H1 (cell line): ENCODE measurements around the gene USP9Y. TPM values are rescaled to one million over a fixed set of nuclear protein-coding genes. Genes with fewer than 3 reads are reported as not detected.
A peak's percentile ranks its signal among the peaks of the same experiment; 100 is the strongest.

Source experiments
- CTCF ChIA-PET: fragments of 300-600 bp; sonication (Branson Sonifier 250); formaldehyde crosslinking; loops from one replicate; lab custom pipeline; 2021; ENCODE audit not compliant: partially characterized antibody; lab: Charles Lee
- POLR2A ChIA-PET: fragments of 300-600 bp; sonication (Branson Sonifier 250); formaldehyde crosslinking; loops from one replicate; lab custom pipeline; 2021; ENCODE audit warnings: inconsistent platforms; ENCODE audit not compliant: partially characterized antibody; lab: Charles Lee
- DNase-seq, 2 experiments: peaks; one replicate each; pipeline versions ENCODE4 v3.0.0 to v3.0.0-alpha.2; 2010 to 2022; ENCODE audit warnings: low spot score in 2 of 2, low read depth in 1 of 2, mixed read lengths in 1 of 2
- FAIRE-seq: peaks from 2 replicates; lab custom pipeline; 2011; peaks lifted over from hg19 to GRCh38; lab: Jason Lieb, UNC
- H2AFZ ChIP-seq: 2 replicates; pipeline ENCODE4 v1.8.1; 2012; ENCODE audit warnings: low read length, inconsistent platforms
- H2AK5ac ChIP-seq: 2 replicates; pipeline ENCODE4 v1.6.1; 2013; ENCODE audit warnings: low read depth, low read length
- H2BK120ac ChIP-seq: replicated peaks from 2 replicates; pipeline ENCODE3; 2013; ENCODE audit warnings: low read depth, low read length, inconsistent platforms
- H2BK12ac ChIP-seq: 2 replicates; pipeline ENCODE4 v1.6.1; 2013; ENCODE audit warnings: low read depth, low read length
- H2BK15ac ChIP-seq: 2 replicates; pipeline ENCODE4 v1.6.1; 2013; ENCODE audit warnings: low read length
- H2BK20ac ChIP-seq: 2 replicates; pipeline ENCODE4 v1.6.1; 2013; ENCODE audit warnings: low read length
- H2BK5ac ChIP-seq: 2 replicates; pipeline ENCODE4 v1.6.1; 2013; ENCODE audit warnings: low read depth, low read length
- H3K14ac ChIP-seq: 2 replicates; pipeline ENCODE4 v1.6.1; 2013; ENCODE audit warnings: inconsistent platforms; ENCODE audit not compliant: insufficient read length
- H3K18ac ChIP-seq: 2 replicates; pipeline ENCODE4 v1.6.1; 2013; ENCODE audit warnings: low read length; ENCODE audit errors: extremely low read depth
- H3K23ac ChIP-seq: 2 replicates; pipeline ENCODE4 v1.6.1; 2013; ENCODE audit warnings: inconsistent platforms; ENCODE audit not compliant: insufficient read length
- H3K23me2 ChIP-seq: 2 replicates; pipeline ENCODE4 v1.6.1; 2013; ENCODE audit warnings: low read depth, low read length
- H3K27ac ChIP-seq: 2 replicates; pipeline ENCODE4 v1.6.1; 2011; ENCODE audit warnings: low read depth, low read length, inconsistent platforms
- H3K27me3 ChIP-seq, 4 experiments: replicated peaks in 1 of 4; 1 replicate in 1 of 4; 2 replicates in 3 of 4; pipeline versions ENCODE4 v1.6.1 to v1.8.1; 2011 to 2013; ENCODE audit warnings: low read length in 3 of 4, mild to moderate bottlenecking in 3 of 4, inconsistent platforms in 2 of 4, mixed read lengths in 2 of 4, moderate library complexity in 1 of 4; ENCODE audit not compliant: control insufficient read depth in 3 of 4, insufficient read depth in 3 of 4; ENCODE audit errors: extremely low read depth in 1 of 4
- H3K36me3 ChIP-seq, 4 experiments: 2 replicates each; pipeline versions ENCODE4 v1.6.1 to v1.8.1; 2011 to 2013; ENCODE audit warnings: mild to moderate bottlenecking in 4 of 4, low read length in 3 of 4, moderate library complexity in 2 of 4, control low read depth in 1 of 4, inconsistent platforms in 1 of 4; ENCODE audit not compliant: insufficient read depth in 4 of 4, control insufficient read depth in 2 of 4
- H3K4ac ChIP-seq: replicated peaks from 2 replicates; pipeline ENCODE3; 2013; ENCODE audit warnings: low read length, low read depth, mixed read lengths, inconsistent platforms; ENCODE audit not compliant: insufficient read length
- H3K4me1 ChIP-seq, 4 experiments: replicated peaks in 1 of 4; 1 replicate in 1 of 4; 2 replicates in 3 of 4; pipeline versions ENCODE4 v1.6.1 to v1.8.1; 2011 to 2013; ENCODE audit warnings: low read length in 3 of 4, inconsistent platforms in 2 of 4, mixed read lengths in 1 of 4; ENCODE audit not compliant: insufficient read depth in 4 of 4, control insufficient read depth in 3 of 4
- H3K4me2 ChIP-seq, 2 experiments: 2 replicates each; pipeline versions ENCODE4 v1.6.1 to v1.8.1; 2011 to 2013; ENCODE audit warnings: low read depth in 2 of 2, low read length in 2 of 2, control low read depth in 1 of 2, inconsistent platforms in 1 of 2, mild to moderate bottlenecking in 1 of 2; ENCODE audit not compliant: insufficient read depth in 1 of 2
- H3K4me3 ChIP-seq, 4 experiments: fragments of 200-600, 300-600 bp in 1 of 4; sonication (generic), shearing (Covaris generic), sonication (Bioruptor Twin) in 1 of 4; 2 replicates each; pipeline versions ENCODE4 v1.5.1 to v1.8.1; 2011 to 2016; ENCODE audit warnings: low read length in 4 of 4, low read depth in 3 of 4, control low read depth in 2 of 4, inconsistent platforms in 2 of 4, mild to moderate bottlenecking in 2 of 4, mixed read lengths in 1 of 4, moderate library complexity in 1 of 4; ENCODE audit not compliant: insufficient read depth in 2 of 4; ENCODE audit errors: extremely low read depth in 1 of 4
- H3K56ac ChIP-seq: replicated peaks from 2 replicates; pipeline ENCODE3; 2013; ENCODE audit warnings: low read depth, mild to moderate bottlenecking, mixed read lengths, low read length, inconsistent platforms; ENCODE audit not compliant: insufficient read length
- H3K79me1 ChIP-seq: 2 replicates; pipeline ENCODE4 v1.6.1; 2013; ENCODE audit warnings: low read depth, low read length, control low read depth
- H3K79me2 ChIP-seq, 2 experiments: 2 replicates each; pipeline versions ENCODE4 v1.6.1 to v1.8.1; 2012 to 2013; ENCODE audit warnings: low read length in 2 of 2, mild to moderate bottlenecking in 2 of 2, inconsistent platforms in 1 of 2; ENCODE audit not compliant: insufficient read depth in 2 of 2, control insufficient read depth in 1 of 2
- H3K9ac ChIP-seq, 4 experiments: replicated peaks in 1 of 4; 1 replicate in 1 of 4; 2 replicates in 3 of 4; pipeline versions ENCODE4 v1.6.1 to v1.8.1; 2011 to 2013; ENCODE audit warnings: low read depth in 3 of 4, low read length in 3 of 4, control low read depth in 2 of 4, mild to moderate bottlenecking in 2 of 4, moderate library complexity in 2 of 4, inconsistent platforms in 1 of 4; ENCODE audit errors: extremely low read depth in 1 of 4
- H3K9me3 ChIP-seq, 2 experiments: 2 replicates each; pipeline versions ENCODE4 v1.6.1 to v1.8.1; 2012 to 2013; ENCODE audit warnings: mild to moderate bottlenecking in 2 of 2, moderate library complexity in 2 of 2, control low read depth in 1 of 2, inconsistent platforms in 1 of 2, low read depth in 1 of 2, low read length in 1 of 2, mixed read lengths in 1 of 2; ENCODE audit not compliant: insufficient read depth in 2 of 2
- H4K20me1 ChIP-seq, 2 experiments: replicated peaks in 1 of 2; 2 replicates each; pipeline versions ENCODE3 to v1.8.1; 2011 to 2013; ENCODE audit warnings: inconsistent platforms in 2 of 2, low read length in 2 of 2, mild to moderate bottlenecking in 1 of 2; ENCODE audit not compliant: insufficient read depth in 2 of 2, control insufficient read depth in 1 of 2
- H4K5ac ChIP-seq: 2 replicates; pipeline ENCODE4 v1.6.1; 2013; ENCODE audit warnings: low read length, low read depth, mixed read lengths, inconsistent platforms; ENCODE audit not compliant: insufficient read length
- H4K8ac ChIP-seq: 2 replicates; pipeline ENCODE4 v1.8.0; 2013; ENCODE audit warnings: mild to moderate bottlenecking, moderate library complexity, low read length, inconsistent platforms; ENCODE audit not compliant: insufficient read depth; ENCODE audit errors: extremely low read depth
- H4K91ac ChIP-seq: replicated peaks from 2 replicates; pipeline ENCODE3; 2013; ENCODE audit warnings: low read length, mixed read lengths, inconsistent platforms; ENCODE audit not compliant: insufficient read length
- HDAC2 ChIP-seq, 2 experiments: fragments of 300-600 bp in 1 of 2; sonication (generic) in 1 of 2; IDR thresholded peaks; 2 replicates each; pipeline ENCODE4 v1.6.1; 2011 to 2012; ENCODE audit warnings: low read depth in 2 of 2, low read length in 2 of 2, mild to moderate bottlenecking in 2 of 2, moderate library complexity in 2 of 2, borderline replicate concordance in 1 of 2, inconsistent platforms in 1 of 2
- POU5F1 ChIP-seq: IDR thresholded peaks from 2 replicates; pipeline ENCODE4 v1.6.1; 2011; ENCODE audit warnings: low read depth, mild to moderate bottlenecking, low read length, moderate library complexity
- RAD21 ChIP-seq, 2 experiments: IDR thresholded peaks in 1 of 2; conservative IDR thresholded peaks in 1 of 2; 2 replicates each; pipeline ENCODE4 v1.6.1; 2011; ENCODE audit warnings: low read depth in 2 of 2, low read length in 2 of 2, improper control_type of control experiment in 1 of 2, inconsistent platforms in 1 of 2, mild to moderate bottlenecking in 1 of 2, moderate library complexity in 1 of 2
- SRF ChIP-seq: IDR thresholded peaks from 2 replicates; pipeline ENCODE4 v1.6.1; 2011; ENCODE audit warnings: mild to moderate bottlenecking, low read depth, low read length, moderate library complexity
- WGBS, 2 experiments: shearing (Covaris generic) in 1 of 2; methylation state at CpG; one replicate each; pipeline versions ENCODE4 v1.1.6 to v1.1.7; 2013 to 2015; ENCODE audit warnings: low lambda C conversion rate in 2 of 2, mixed read lengths in 2 of 2, inconsistent platforms in 1 of 2, low coverage in 1 of 2, missing lambda C conversion rate in 1 of 2; ENCODE audit not compliant: insufficient replicate concordance in 2 of 2, insufficient coverage in 1 of 2, insufficient read length in 1 of 2; ENCODE audit errors: extremely low coverage in 1 of 2, missing lambda C conversion rate in 1 of 2; 5-methylcytosine and 5-hydroxymethylcytosine counted together
- polyA plus RNA-seq, 7 experiments: library from polyadenylated mRNA; depleted of rRNA in 3 of 7; stranded (reverse) in 5 of 7; unstranded in 2 of 7; fragments of >200 nt in 5 of 7; fragments of 200-250 nt in 2 of 7; gene quantifications; 1 replicate in 5 of 7; 2 replicates in 1 of 7; 4 replicates in 1 of 7; pipeline versions ENCODE4 v1.2.1 to v1.2.3, GENCODE V29; 2011 to 2013; ENCODE audit warnings: missing spikeins in 2 of 7, mixed read lengths in 2 of 7
- total RNA-seq: library from RNA; stranded (reverse); fragmentation: NEBNext Ultra II Directional; extraction: Animal tissue kit (Norgen Biotek cat#: 25700); gene quantifications from 2 replicates; pipeline ENCODE4 v1.2.1, GENCODE V29; 2021
- TF ChIP-seq, protein P1 (sequence below): IDR thresholded peaks from 2 replicates; pipeline ENCODE4 v1.6.1; 2012; ENCODE audit warnings: low read length, inconsistent platforms

The USP9Y gene
- total and polyA plus RNA-seq, 2 of the 8 experiments (the other 6 are each of a cell fraction or from before 2014, with no cell fraction given) = 28.3 to 34.1 TPM

DNA sequence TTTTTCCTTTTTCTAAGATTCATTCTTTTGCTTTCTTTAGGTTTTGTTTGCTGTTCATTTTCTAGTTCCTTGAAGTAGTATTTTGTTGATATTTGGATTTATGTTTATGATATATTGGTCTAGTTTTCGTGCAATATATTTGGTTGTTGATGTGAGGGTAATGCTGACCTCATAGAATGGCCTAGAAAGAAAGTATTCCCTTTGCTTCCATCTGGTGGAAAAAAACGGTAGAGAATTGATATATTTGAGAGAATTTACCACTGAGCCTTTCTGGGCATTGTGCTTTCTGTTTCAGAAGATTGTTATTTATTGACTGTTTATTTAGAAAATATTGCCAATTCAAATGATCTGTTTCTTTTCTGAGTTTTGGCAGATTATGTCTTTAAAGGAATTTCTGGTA lies 9.4 kb downstream of the USP9Y start:
- no peak overlapping the region for H2BK20ac ChIP-seq
- peaks cover 0 to 51% of the 10 kb centered on the region in 2 experiments; a peak in 2 of 4 replicates for H3K79me2 ChIP-seq
- FAIRE-seq = no peak
- H3K79me1 ChIP-seq = no peaks in the 10 kb centered on the region
- no peak for DNase-seq
- H4K5ac ChIP-seq = no peak overlapping the region
- H3K27ac ChIP-seq = no peak overlapping the region
- no peak overlapping the region for H3K9ac ChIP-seq
- no peaks in the 10 kb centered on the region for H4K20me1 ChIP-seq
- H3K14ac ChIP-seq = no peak overlapping the region
- H2AFZ ChIP-seq = no peak overlapping the region
- H2BK12ac ChIP-seq = no peak overlapping the region
- H3K27me3 ChIP-seq = no peaks in the 10 kb centered on the region
- no peak overlapping the region for H3K4me2 ChIP-seq
- no peak overlapping the region for H4K91ac ChIP-seq
- CTCF ChIA-PET = interaction anchor here (1.3 kb wide), 1 partner anchor 18 kb away, joined by 3 read pairs; no protein-coding TSS in a partner anchor
- H3K4me3 ChIP-seq = no peak overlapping the region
- H2BK120ac ChIP-seq = no peak overlapping the region
- H3K23me2 ChIP-seq = no peaks in the 10 kb centered on the region
- no peak overlapping the region for H2BK15ac ChIP-seq
- WGBS, 2 experiments = 62% methylated on average over 2 of the region's 2 CpGs; no CpG with 5 or more reads in 1 of the 2 experiments
- H4K8ac ChIP-seq = no peak overlapping the region
- no peak overlapping the region for H3K18ac ChIP-seq
- no peak overlapping the region for H3K4ac ChIP-seq
- no peaks in the 10 kb centered on the region for H3K4me1 ChIP-seq
- H3K36me3 ChIP-seq = peaks cover 0 to 4% (median 1%) of the 10 kb centered on the region in 4 experiments; a peak in 2 of 8 replicates
- H3K9me3 ChIP-seq = no peaks in the 10 kb centered on the region
- H2AK5ac ChIP-seq = no peak overlapping the region
- H3K23ac ChIP-seq = no peak overlapping the region
- TF ChIP-seq HDAC2 (IDR thresholded peaks at IDR 0.05; ENCODE audit: borderline replicate concordance in 1 of 2, low read depth in 2 of 2, low read length in 2 of 2) (no peak), POU5F1 (no peak), RAD21 (IDR thresholded peaks at IDR 0.05 in 1 of 2, conservative IDR thresholded peaks at IDR 0.05 in 1 of 2; ENCODE audit: low read depth in 2 of 2, low read length in 2 of 2) (peak; percentile 18 to 20; a peak in 2 of 4 replicates), SRF (no peak)
- TF ChIP-seq, protein P1, sequence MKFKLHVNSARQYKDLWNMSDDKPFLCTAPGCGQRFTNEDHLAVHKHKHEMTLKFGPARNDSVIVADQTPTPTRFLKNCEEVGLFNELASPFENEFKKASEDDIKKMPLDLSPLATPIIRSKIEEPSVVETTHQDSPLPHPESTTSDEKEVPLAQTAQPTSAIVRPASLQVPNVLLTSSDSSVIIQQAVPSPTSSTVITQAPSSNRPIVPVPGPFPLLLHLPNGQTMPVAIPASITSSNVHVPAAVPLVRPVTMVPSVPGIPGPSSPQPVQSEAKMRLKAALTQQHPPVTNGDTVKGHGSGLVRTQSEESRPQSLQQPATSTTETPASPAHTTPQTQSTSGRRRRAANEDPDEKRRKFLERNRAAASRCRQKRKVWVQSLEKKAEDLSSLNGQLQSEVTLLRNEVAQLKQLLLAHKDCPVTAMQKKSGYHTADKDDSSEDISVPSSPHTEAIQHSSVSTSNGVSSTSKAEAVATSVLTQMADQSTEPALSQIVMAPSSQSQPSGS = no peak
- TF ChIP-seq, all 59 proteins: peak for 1
- no peak overlapping the region for H2BK5ac ChIP-seq
- H3K56ac ChIP-seq = no peak overlapping the region
- POLR2A ChIA-PET = no interaction called here
